GM12892 (cell line): ENCODE results near the gene ESYT3.

Experiments used
- POLR2A ChIP-seq: IDR thresholded peaks from 2 replicates; pipeline ENCODE4 v1.6.1; 2011; ENCODE audit warnings: low read depth, low read length, control low read depth
- POLR2AphosphoS5 ChIP-seq: IDR thresholded peaks from 2 replicates; pipeline ENCODE4 v1.6.1; 2011; ENCODE audit warnings: low read depth, low read length, control low read depth
- TAF1 ChIP-seq: IDR thresholded peaks from 2 replicates; pipeline ENCODE4 v1.6.1; 2011; ENCODE audit warnings: low read depth, mild to moderate bottlenecking, control low read depth, low read length, borderline replicate concordance

- TF ChIP-seq TAF1 (no peak), POLR2A (no peak), POLR2AphosphoS5 (no peak)
Measured at GRCh38 chr3:138467931-138468330, 33.5 kb downstream of the ESYT3 start.
